ENCODE measurements around the gene FLYWCH1. TPM values are rescaled to one million over a fixed set of nuclear protein-coding genes. Genes with fewer than 3 reads are reported as not detected.
A peak's percentile ranks its signal among the peaks of the same experiment; 100 is the strongest.

Gene FLYWCH1
- total and polyA plus RNA-seq, 2 of the 8 experiments (the other 6 are each of a cell fraction or from before 2014, with no cell fraction given), result 12.4 to 23.5 TPM

DNA sequence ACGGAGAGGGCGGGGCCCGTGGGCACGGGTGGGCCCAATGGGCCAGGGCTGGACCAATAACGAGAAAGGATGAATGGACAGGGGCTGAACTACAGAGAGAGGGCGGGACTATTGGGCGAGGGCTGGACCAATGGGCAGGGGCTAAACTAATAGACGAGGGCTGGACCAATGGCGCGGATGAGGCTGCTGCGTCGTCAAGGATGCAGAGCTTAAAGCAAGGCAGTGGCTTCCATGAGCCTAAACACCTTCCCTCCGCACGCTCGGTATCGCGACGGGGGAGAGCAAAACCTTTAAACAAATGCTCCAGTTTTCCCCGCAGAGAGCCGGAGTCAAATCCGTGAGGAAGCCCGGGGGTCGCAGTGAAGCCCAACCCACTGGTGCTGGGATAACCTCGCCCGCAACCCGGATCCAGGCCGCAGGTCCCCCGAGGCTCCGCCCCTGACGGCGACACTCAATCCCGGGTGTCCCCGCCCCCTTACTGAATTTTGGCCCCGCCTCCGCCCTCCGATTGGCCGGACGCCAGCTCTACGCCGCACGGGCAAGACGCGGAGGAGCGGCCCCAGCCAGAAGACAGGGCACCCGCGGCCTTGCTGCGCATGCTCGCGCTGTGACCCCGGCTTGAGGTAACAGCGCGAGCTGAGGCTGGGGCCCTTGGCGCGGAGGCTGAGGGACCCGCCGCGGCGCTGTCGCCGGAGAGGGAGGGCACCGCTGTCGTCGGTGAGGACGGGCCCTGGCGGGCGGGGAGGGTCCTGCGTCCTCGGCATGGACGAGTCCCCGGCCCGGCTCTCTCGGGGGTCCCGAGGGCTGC lies 28.9 kb upstream of the FLYWCH1 start, which contains the start of gene FLYWCH2:
TSS of gene FLYWCH2 (plus strand) at position 566 of the 808 bp plus-strand sequence. CDS start 13,235 bp downstream, outside the sequence.
- no peaks in the 10 kb centered on the region; a peak in 1 of 7 replicates for H3K27me3 ChIP-seq (replicated peaks in 1 of 4; ENCODE audit: control insufficient read depth in 3 of 4, extremely low read depth in 1 of 4, insufficient read depth in 3 of 4, low read length in 3 of 4)
- no peak within 1 kb of the TSS for H2BK120ac ChIP-seq (replicated peaks; ENCODE audit: low read depth, low read length)
- peaks cover 0 to 1% (median 0%) of the 10 kb centered on the region in 4 experiments; a peak in 3 of 7 replicates for H3K4me1 ChIP-seq (replicated peaks in 1 of 4; ENCODE audit: control insufficient read depth in 3 of 4, insufficient read depth in 4 of 4, low read length in 3 of 4)
- peak within 1 kb of the TSS; percentile 81 for H4K5ac ChIP-seq (ENCODE audit: insufficient read length, low read depth, low read length)
- no peak within 1 kb of the TSS for H3K56ac ChIP-seq (replicated peaks; ENCODE audit: insufficient read length, low read depth, low read length)
- H3K9me3 ChIP-seq (ENCODE audit: insufficient read depth in 2 of 2, low read depth in 1 of 2, low read length in 1 of 2), result no peaks in the 10 kb centered on the region
- peak within 1 kb of the TSS; percentile 98; the same call in 1 of the 2 replicates for H2AFZ ChIP-seq (ENCODE audit: low read length)
- no peak within 1 kb of the TSS for H3K14ac ChIP-seq (ENCODE audit: insufficient read length)
- H2BK5ac ChIP-seq (ENCODE audit: low read depth, low read length), result peak within 1 kb of the TSS; percentile 60
- FAIRE-seq (peak; percentile 73), DNase-seq (ENCODE audit: low read depth in 1 of 2, low spot score in 2 of 2) (peak; percentile 93 to 100)
- no peak within 1 kb of the TSS for H3K4ac ChIP-seq (replicated peaks; ENCODE audit: insufficient read length, low read depth, low read length)
- no peak within 1 kb of the TSS for H4K91ac ChIP-seq (replicated peaks; ENCODE audit: insufficient read length, low read length)
- H2BK12ac ChIP-seq (ENCODE audit: low read depth, low read length), result no peak within 1 kb of the TSS
- H2BK15ac ChIP-seq (ENCODE audit: low read length), result no peak within 1 kb of the TSS
- no peak within 1 kb of the TSS for H2BK20ac ChIP-seq (ENCODE audit: low read length)
- ChIA-PET POLR2A (ENCODE audit: partially characterized antibody) (interaction anchor here (0.5 to 3.1 kb wide), 13 partner anchors 8 to 127 kb away, joined by 3 to 11 read pairs (median 5); partner anchors contain the start of gene PRSS22), CTCF (ENCODE audit: partially characterized antibody) (interaction anchor here (0.6 to 3.1 kb wide), 13 partner anchors 8 to 61 kb away, joined by 3 to 10 read pairs (median 4); partner anchors contain the start of gene FLYWCH1)
- H3K79me1 ChIP-seq (ENCODE audit: low read depth, low read length), result no peaks in the 10 kb centered on the region
- H4K20me1 ChIP-seq (replicated peaks in 1 of 2; ENCODE audit: control insufficient read depth in 1 of 2, insufficient read depth in 2 of 2, low read length in 2 of 2), result no peaks in the 10 kb centered on the region
- H3K9ac ChIP-seq (replicated peaks in 1 of 4; ENCODE audit: extremely low read depth in 1 of 4, low read depth in 3 of 4, low read length in 3 of 4), result peak within 1 kb of the TSS; percentile 60 to 67 (median 64)
- peak within 1 kb of the TSS; percentile 81 to 89 (median 84) for H3K4me3 ChIP-seq (ENCODE audit: extremely low read depth in 1 of 4, insufficient read depth in 2 of 4, low read depth in 3 of 4, low read length in 4 of 4)
- peak within 1 kb of the TSS; percentile 82 for H4K8ac ChIP-seq (ENCODE audit: extremely low read depth, insufficient read depth, low read length)
- H2AK5ac ChIP-seq (ENCODE audit: low read depth, low read length), result no peak within 1 kb of the TSS
- H3K4me2 ChIP-seq (ENCODE audit: insufficient read depth in 1 of 2, low read depth in 2 of 2, low read length in 2 of 2), result peak within 1 kb of the TSS; percentile 83 to 90
- H3K79me2 ChIP-seq (ENCODE audit: control insufficient read depth in 1 of 2, insufficient read depth in 2 of 2, low read length in 2 of 2), result no peaks in the 10 kb centered on the region
- no peak within 1 kb of the TSS for H3K23ac ChIP-seq (ENCODE audit: insufficient read length)
- H3K36me3 ChIP-seq (ENCODE audit: control insufficient read depth in 2 of 4, insufficient read depth in 4 of 4, low read length in 3 of 4), result no peaks in the 10 kb centered on the region
- peak within 1 kb of the TSS; percentile 72; the same call in 1 of the 2 replicates for H3K27ac ChIP-seq (ENCODE audit: low read depth, low read length)
- no peak within 1 kb of the TSS; the same call in 1 of the 2 replicates for H3K18ac ChIP-seq (ENCODE audit: extremely low read depth, low read length)
- WGBS, 2 experiments (ENCODE audit: extremely low coverage in 1 of 2, insufficient coverage in 1 of 2, insufficient read length in 1 of 2, insufficient replicate concordance in 2 of 2, low coverage in 1 of 2, low lambda C conversion rate in 2 of 2, missing lambda C conversion rate in 1 of 2), result 1% methylated on average over 49 of the region's 73 CpGs; no CpG with 5 or more reads in 1 of the 2 experiments
- peaks cover 13% of the 10 kb centered on the region for H3K23me2 ChIP-seq (ENCODE audit: low read depth, low read length)
- TF ChIP-seq SP4 (IDR thresholded peaks at IDR 0.05; ENCODE audit: low read length), result no peak
- no peak for TF ChIP-seq EZH2 (IDR thresholded peaks at IDR 0.05; ENCODE audit: low read depth, low read length, severe bottlenecking)
- no peak for TF ChIP-seq CBX5 (IDR thresholded peaks at IDR 0.05; ENCODE audit: low read depth, low read length)
- peak; percentile 17; the same call in 1 of the 2 replicates for TF ChIP-seq RBBP5 (IDR thresholded peaks at IDR 0.05; ENCODE audit: borderline replicate concordance, low read depth, low read length)
- TF ChIP-seq SP1 (IDR thresholded peaks at IDR 0.05; ENCODE audit: low read depth, low read length), result peak; percentile 94
- peak in 1 of 2 experiments; percentile 61; a peak in 1 of 4 replicates for TF ChIP-seq SIN3A (conservative IDR thresholded peaks at IDR 0.05 in 1 of 2, IDR thresholded peaks at IDR 0.05 in 1 of 2; ENCODE audit: low read depth in 1 of 2, low read length in 2 of 2)
- peak; percentile 75 for TF ChIP-seq PHF8 (conservative IDR thresholded peaks at IDR 0.05; ENCODE audit: low read depth, low read length)
- 0 out of 2 replicates have a peak, but pooled peaks have one; percentile 72 for TF ChIP-seq RXRA (IDR thresholded peaks at IDR 0.05; ENCODE audit: insufficient read depth, low read depth, low read length)
- TF ChIP-seq ZNF274 (IDR thresholded peaks at IDR 0.05; ENCODE audit: borderline replicate concordance, extremely low read depth, low read length), result no peak
- no peak for TF ChIP-seq SIRT6 (IDR thresholded peaks at IDR 0.05; ENCODE audit: low read length)
- TF ChIP-seq CREB1 (IDR thresholded peaks at IDR 0.05), result peak; percentile 67

Measured in H1 (cell line).